PFSK-1 (cell line): ENCODE results near the gene ZNF688.

Experiments
- FOXP2 ChIP-seq: optimal IDR thresholded peaks from 2 replicates; pipeline ENCODE3; 2011; ENCODE audit warnings: borderline replicate concordance, control low read depth, inconsistent platforms; ENCODE audit not compliant: insufficient read depth; ENCODE audit errors: extremely low read length, extremely low read depth
- POLR2AphosphoS5 ChIP-seq: IDR thresholded peaks from 2 replicates; pipeline ENCODE4 v1.6.1; 2012; ENCODE audit warnings: low read depth, mild to moderate bottlenecking, control low read depth, low read length, moderate library complexity
- REST ChIP-seq, 2 experiments: IDR thresholded peaks; 2 replicates each; pipeline versions ENCODE4 v1.6.1 to v1.8.0; 2011 to 2012; ENCODE audit warnings: low read depth in 2 of 2, low read length in 2 of 2, control low read depth in 1 of 2, inconsistent platforms in 1 of 2, mild to moderate bottlenecking in 1 of 2, moderate library complexity in 1 of 2; ENCODE audit not compliant: insufficient read depth in 1 of 2
- SIN3A ChIP-seq: IDR thresholded peaks from 2 replicates; pipeline ENCODE4 v1.6.1; 2012; ENCODE audit warnings: mild to moderate bottlenecking, low read length, moderate library complexity, borderline replicate concordance; ENCODE audit not compliant: insufficient read depth
- TAF1 ChIP-seq: IDR thresholded peaks from 2 replicates; pipeline ENCODE4 v1.6.1; 2012; ENCODE audit warnings: low read length, control low read depth, borderline replicate concordance; ENCODE audit not compliant: insufficient read depth

- TF ChIP-seq SIN3A (no peak), POLR2AphosphoS5 (no peak), REST (IDR thresholded peaks at IDR 0.05; ENCODE audit: insufficient read depth in 1 of 2, low read depth in 2 of 2, low read length in 2 of 2) (no peak), FOXP2 (no peak), TAF1 (no peak)
These were observed 5.0 kb downstream of the ZNF688 start for GRCh38 chr16:30566531-30566930.
